ENCODE measurements around the gene GLIPR1L1.

DNA sequence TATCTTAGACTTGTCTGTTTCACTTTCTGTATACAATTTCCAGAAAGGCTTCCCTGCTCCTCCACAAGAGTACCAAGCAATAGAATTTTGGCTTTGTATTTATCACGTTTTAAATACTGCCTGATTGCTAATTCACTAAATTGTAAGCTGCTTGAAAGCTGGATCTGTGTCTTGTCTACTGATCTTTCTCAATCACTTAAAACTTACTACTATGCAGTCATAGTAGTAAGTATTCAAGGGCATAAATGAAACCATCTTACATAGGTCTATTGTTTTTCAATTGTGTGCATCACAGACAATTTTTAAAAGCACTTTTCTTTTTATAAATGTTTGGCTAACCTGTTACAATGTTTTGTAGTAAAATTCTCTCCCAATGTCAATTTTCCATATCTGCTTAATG, 55.2 kb downstream of the GLIPR1L1 start:
- TF ChIP-seq, protein P1, sequence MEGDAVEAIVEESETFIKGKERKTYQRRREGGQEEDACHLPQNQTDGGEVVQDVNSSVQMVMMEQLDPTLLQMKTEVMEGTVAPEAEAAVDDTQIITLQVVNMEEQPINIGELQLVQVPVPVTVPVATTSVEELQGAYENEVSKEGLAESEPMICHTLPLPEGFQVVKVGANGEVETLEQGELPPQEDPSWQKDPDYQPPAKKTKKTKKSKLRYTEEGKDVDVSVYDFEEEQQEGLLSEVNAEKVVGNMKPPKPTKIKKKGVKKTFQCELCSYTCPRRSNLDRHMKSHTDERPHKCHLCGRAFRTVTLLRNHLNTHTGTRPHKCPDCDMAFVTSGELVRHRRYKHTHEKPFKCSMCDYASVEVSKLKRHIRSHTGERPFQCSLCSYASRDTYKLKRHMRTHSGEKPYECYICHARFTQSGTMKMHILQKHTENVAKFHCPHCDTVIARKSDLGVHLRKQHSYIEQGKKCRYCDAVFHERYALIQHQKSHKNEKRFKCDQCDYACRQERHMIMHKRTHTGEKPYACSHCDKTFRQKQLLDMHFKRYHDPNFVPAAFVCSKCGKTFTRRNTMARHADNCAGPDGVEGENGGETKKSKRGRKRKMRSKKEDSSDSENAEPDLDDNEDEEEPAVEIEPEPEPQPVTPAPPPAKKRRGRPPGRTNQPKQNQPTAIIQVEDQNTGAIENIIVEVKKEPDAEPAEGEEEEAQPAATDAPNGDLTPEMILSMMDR (IDR thresholded peaks at IDR 0.05): no peak
- no peak for TF ChIP-seq POLR2A (IDR thresholded peaks at IDR 0.05)
